GM21529 (cell line): Measurements from ENCODE around the gene VIM.
"Not testable (repeated sequence)": the region's sequence is repeated elsewhere in the genome, so short reads cannot be mapped to it uniquely, and the experiment has no call there.

Experiments
- ATAC-seq: cut with Tn5 transposase; IDR thresholded peaks from one replicate; pipeline ENCODE4 v1.9.1; 2021; ENCODE audit not compliant: unreplicated experiment

Gene VIM

DNA sequence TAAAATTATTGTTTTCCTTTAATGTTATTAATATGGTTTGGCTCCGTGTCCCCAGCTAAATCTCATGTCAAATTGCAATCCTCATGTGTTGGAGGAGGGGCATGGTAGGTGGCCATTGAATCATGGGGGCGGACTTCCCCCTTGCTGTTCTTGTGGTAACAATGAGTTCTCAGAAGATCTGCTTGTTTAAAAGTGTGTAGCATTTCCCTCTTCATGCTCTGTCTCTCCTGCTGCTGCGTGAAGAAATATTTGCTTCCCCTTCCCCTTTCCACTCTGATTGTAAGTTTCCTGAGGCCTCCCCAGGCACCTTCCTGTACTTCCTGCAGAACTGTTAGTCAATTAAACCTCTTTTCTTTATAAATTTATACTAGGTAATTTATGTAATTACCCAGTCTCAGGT lies 27.5 kb downstream of the VIM start:
- ATAC-seq, result no peak

DNA sequence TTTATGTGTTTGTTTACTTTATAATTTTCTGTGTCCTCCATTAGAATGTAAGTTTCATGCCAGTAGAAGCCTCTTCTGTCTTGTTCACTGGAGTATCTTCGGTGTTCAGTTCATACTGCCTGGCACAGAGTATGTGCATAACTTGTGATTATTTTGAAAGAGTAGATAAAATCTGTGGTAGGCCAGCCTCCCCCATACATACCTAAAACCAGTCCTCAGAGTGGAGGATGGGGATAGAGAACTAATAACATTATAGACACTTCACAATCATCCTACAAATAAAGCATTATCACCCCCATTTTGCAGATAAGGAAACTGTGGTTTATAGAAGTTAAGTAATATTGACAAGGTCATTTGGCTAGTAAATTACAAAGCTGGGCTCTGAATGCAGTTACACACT lies 28.0 kb downstream of the VIM start:
- ATAC-seq, result no peak

- no peak for ATAC-seq
Measured at GRCh38 chr10:17256627-17257026, 28.6 kb downstream of the VIM start.

- ATAC-seq, result peak; percentile 69
Measured at GRCh38 chr10:17257466-17258321, 29.7 kb downstream of the VIM start.

DNA sequence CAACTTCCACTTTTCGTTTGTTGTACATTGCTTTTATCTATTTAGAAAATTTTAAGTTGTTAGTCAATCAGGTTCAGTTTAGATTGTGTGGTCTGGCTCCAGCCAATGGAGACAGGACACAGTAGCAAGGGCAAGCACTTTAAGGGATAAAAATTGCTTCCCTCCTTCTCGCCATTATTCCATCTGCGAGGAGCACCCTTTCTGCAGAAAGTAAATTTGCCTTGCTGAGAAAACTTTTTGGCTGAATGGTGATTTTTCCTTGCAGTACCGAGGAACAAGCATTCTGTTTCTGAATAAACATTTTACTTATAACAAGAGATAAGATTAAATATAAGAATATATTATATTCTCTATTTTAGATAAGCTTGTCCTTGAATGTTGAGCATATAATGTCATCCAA lies 34.5 kb downstream of the VIM start:
- no peak for ATAC-seq

GRCh38 chr10:17263580-17263979 lies 35.5 kb downstream of the VIM start:
- no peak for ATAC-seq

GRCh38 chr10:17265468-17265867 lies 37.4 kb downstream of the VIM start:
- no peak for ATAC-seq

DNA sequence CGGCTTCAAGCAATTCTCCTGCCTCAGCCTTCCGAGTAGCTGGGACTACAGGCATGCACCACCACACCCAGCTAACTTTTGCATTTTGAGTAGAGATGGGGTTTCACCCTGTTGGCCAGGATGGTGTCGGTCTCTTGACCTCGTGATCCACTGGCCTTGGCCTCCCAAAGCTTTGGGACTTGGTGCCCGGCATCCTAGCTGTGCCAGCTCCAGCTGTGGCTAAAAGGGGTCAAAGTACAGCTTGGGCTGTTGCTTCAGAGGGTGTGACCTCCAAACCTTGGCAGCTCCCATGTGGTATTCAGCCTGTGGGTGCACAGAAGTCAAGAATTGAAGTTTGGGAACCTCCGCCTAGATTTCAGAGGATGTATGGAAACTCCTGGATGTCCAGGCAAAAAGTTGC lies 38.5 kb downstream of the VIM start:
- not testable (repeated sequence) for ATAC-seq

DNA sequence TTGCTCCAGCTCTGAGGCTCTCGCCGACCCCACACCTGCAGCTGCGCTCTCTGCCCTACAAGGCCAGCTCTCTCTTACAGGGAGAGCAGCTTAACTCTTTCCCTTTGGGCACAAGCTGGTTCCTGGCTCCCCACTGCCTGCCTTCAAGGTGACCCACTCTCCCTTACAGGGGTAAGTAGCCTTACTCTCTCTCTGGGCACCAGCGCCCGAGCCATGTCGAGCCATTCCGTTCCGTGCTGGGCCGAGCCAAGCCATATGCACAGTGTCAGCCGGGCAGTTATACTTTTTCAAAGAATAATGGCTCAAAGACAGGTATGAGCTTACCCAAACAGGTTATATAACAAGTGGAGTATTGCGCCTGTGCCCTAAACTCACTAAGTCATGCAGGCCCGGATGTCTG lies 44.6 kb downstream of the VIM start:
- ATAC-seq, result no peak

DNA sequence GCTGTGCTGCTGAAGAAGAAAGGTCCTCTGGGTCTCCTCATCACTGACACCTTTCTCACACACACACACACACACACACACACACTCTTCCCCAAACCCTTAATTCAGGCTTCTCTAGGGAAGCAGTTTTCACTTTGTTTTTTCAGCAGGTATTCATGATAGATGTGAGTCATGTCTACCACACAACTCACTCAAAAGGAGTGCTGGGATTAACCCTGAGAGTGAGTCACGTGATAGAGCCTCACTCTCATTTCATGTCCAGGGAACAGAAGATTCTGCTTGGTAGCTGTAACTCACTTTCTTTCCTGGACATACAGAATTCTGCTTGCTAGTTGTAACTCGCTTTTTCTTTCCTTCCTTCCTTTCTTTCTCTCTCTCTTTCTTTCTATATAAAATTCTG lies 45.4 kb downstream of the VIM start:
- no peak for ATAC-seq

DNA sequence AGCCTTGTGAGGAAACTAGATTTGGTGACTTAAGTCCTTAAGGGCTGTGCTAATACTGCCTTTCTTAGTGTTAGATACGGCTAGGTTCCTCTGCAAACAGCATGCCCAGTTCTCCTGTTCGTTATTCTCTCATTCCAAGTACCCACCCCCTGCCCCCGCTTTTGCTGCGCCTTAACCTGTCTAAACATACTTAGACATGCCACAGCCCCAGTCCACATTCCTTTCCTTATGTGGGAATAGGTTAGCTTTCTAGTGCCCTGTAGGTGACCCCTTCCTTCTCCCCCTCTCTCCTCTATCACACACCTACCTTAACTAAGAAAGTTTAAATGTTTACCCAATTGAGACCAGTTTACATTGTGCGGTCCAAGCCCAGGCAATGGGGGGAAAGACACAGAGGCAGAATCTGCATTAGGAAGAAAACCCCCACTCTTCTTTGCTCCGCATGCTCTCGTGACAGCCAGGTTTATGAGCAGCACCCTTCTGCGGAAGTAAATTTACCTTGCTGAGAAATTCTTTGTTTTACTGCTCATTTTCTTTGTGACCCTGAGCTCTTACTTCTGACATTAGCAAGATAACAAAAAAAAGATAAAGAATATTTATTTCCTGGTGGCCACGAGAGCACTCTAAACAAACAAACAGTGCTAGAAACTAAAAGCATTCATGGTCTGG lies 48.8 kb downstream of the VIM start:
- no peak for ATAC-seq

GRCh38 chr10:17278607-17279240 lies 50.7 kb downstream of the VIM start:
- no peak for ATAC-seq

- no peak for ATAC-seq
Measured at GRCh38 chr10:17282311-17282710, 54.3 kb downstream of the VIM start.

- ATAC-seq, result no peak
Measured at GRCh38 chr10:17286562-17287550, 58.8 kb downstream of the VIM start.
